Measurements from ENCODE around the gene CCDC88A.
"Not testable (repeated sequence)": the region's sequence is repeated elsewhere in the genome, so short reads cannot be mapped to it uniquely, and the experiment has no call there.

The CCDC88A gene

DNA sequence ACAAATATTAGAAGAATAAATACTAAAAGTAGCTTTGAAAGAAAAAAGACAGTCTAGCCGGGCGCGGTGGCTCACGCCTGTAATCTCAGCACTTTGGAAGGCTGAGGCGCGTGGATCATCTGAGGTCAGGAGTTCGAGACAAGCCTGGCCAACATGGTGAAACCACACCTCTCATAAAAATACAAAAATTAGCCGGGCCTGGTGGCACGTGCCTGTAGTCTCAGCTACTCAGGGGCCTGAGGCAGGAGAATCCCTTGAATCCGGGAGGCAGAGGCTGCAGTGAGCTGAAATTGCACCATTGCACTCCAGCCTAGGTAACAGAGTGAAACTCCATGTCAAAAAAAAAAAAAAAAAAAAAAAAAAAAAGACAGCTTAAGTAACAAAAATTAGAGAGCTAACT, 34.1 kb downstream of the CCDC88A start:
- DNase-seq (ENCODE audit: low read depth in 2 of 2): not testable (repeated sequence)

DNA sequence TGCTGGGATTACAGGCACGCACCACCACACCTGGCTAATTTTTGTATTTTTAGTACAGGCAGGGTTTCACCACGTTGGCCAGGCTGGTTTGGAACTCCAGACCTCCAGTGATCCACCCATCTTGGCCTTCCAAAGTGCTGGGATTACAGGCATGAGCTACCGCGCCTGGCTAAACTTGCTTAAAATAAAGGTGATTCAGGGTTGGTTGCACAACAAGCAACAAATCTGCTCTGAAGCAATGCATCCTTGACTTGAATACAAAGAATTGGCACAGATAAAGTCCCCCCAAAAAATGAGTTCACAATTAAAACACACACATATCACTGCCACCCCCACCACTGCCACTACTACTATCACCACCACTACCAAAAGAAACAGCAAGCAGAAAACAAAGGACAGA, 34.9 kb downstream of the CCDC88A start:
- no peak for DNase-seq (ENCODE audit: low read depth in 2 of 2)

DNA sequence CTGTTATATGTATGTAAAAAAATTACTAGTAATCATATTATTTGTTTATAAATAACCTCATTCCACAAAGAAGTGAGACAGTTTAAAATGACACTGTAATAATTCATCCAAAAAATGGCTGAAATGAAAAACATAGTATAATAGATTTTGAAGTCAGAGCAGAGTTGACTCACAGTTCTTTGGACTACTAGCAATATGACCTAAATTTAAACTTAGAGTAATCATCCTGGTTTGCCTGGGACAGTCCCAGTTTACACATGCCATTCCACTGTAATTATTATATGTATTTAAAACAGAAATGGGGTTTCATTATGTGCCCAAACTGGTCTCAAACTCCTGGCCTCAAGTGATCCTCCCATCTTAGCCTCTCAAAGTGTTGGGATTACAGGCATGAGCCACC, 48.3 kb downstream of the CCDC88A start:
- no peak for DNase-seq (ENCODE audit: low read depth in 2 of 2)

DNA sequence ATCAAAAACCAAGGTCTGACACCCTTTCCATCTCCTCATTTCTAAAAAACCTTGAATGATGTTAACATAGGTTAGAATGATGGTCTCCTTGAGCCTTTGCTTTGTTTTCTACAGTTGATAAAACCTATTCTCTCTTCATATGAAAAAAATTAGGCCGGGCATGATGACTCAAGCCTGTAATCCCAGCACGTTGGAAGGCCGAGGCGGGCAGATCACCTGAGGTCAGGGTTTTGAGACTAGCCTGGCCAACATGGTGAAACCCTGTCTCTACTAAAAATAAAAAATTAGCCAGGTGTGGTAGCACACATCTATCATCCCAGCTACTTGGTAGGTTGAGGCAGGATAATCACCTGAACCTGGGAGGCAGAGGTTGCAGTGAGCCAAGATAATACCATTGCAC, 49.4 kb downstream of the CCDC88A start:
- no peak for DNase-seq (ENCODE audit: low read depth in 2 of 2)

DNA sequence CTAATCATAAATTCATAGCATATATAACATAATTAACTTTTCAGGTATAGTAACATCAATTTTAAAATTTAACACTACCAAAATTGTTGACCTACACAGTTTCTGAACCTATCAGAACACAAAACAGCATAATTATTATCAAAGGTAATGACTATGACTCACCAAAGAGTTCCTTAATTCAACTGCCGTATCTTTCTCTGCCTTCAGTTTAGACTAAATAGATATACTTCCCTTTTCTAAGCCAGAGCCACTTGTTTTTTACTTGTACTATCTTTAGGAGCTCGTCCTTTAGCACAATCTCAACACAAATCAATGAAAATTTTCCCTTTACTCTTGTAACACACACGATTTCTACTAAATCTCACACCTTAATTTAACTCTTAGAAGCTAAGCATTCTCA, 54.4 kb downstream of the CCDC88A start:
- no peak for DNase-seq (ENCODE audit: low read depth in 2 of 2)

DNA sequence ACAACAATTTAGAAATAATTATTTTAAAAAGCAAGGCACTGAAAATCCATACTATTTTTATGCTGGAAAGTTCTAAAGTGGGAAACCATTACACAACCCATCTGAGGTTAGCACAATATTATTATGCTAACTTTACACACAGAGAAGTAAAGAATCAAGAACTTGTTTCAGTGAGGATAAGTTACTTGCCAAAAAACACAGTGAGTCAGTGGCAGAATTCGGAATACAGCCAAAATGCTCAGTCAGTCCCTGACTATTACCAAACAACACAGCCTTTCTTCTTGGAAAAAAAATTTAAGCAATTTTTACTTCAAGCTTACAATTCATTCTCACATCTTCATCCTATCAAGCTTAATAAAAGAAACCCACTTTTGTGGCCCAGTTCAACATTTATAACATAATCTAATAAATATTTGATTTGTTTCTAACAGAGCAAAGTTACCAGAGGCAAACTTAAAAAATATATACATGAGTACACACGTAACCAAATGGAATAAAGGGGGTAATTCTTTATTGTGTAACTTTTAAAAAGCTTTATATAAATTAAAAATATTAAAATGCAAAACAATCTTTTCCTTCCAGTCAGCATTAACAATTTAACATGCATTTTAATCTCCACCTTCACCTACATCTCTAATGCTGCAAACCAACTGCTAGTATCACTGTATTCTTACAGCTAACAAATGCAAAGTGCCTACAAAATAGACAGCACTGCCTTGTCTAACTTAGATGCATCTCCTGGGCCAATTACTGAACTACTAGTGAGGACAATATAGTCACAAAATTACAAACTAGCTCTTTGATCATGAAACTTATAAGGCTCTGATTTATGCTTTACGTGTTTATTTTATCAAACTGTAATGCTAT, 55.2 kb downstream of the CCDC88A start:
- no peak for DNase-seq (ENCODE audit: low read depth in 2 of 2)

DNA sequence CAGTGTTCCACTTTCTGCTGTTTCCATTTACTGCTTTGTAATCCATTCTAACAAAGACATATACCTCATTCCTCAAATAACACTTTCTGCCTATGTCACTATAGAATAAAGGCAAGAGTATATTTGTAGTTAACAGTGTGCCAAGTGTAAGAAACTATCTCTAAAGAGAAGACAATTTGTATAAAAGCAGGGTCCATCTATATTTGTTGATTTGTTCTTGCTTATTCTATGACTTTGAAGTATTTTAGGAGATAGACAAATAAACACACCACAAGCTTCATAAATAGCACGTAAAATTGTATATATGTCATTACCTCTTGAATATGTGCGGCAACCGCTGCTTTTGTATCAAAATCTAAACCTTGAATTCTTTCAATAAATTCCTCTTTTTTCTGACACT, 56.0 kb downstream of the CCDC88A start:
- DNase-seq (ENCODE audit: low read depth in 2 of 2): no peak

DNA sequence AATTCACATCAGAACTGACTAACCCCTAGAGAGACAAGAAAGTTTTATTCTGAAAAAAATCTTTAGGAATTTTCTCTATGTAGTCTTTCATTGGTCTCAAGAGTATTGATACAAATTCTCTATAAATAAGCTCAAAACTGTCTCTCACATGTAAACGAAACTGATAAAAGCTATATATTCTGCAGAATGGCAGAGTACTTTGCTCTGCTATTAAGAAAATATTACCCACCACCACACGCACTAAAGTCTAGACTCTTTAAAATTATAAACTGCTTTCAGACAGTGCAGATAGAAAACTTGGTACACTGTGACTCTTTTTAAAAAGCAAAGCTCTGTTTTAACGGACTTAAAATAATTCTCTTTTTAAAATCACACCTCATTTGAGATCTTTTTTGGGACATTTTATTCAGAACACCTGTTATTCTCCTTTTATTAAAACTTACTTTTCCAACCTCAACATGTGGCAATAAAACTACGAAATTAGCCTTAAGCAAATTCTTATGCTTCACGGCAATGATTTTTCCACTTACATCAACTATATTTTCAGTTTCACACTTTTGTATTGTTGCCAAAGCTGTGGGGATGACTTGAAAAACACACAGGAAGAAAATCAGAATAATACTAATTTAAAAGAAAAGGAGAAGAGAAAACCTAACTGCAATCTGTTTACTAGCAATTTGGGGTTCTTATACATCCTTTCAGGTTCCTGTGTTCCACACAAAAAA, 58.0 kb downstream of the CCDC88A start:
- DNase-seq (ENCODE audit: low read depth in 2 of 2): no peak

DNA sequence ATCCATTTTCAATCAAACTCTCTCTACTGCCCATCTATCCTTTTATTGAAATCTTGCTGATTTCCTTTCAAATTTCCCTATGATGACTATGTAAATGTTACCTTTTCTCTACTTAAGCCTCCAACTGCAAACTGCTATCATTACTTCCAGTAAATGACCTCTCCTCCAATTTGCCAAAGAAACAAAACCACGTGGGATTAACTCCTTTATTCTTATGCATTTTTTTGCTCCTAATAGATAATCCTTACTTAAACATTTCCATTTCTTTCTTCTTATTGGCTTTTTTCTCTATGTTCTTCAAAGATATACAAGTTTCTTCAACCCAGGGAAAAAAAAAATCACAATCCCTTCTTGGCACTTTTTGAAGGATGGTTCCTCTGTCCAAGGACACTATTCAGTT, 61.2 kb downstream of the CCDC88A start:
- no peak for DNase-seq (ENCODE audit: low read depth in 2 of 2)

DNA sequence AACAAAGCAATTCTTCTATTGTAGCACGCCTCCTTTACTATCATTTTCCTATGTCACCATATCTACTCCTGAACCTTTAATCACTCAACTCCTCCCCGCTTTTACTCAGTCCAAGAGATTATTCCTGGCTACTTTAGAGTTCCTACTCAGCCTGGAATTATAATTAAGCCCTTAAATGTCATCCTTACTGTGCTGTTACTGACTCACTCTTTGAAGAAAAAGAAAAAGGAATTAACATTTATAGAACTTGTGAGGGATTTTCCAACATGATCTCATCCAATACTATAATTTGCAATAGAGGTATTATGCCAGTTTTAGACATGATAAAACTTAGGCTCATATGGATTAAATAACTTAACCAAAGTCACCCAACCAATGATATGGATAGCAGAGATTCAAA, 61.7 kb downstream of the CCDC88A start:
- no peak for DNase-seq (ENCODE audit: low read depth in 2 of 2)

DNA sequence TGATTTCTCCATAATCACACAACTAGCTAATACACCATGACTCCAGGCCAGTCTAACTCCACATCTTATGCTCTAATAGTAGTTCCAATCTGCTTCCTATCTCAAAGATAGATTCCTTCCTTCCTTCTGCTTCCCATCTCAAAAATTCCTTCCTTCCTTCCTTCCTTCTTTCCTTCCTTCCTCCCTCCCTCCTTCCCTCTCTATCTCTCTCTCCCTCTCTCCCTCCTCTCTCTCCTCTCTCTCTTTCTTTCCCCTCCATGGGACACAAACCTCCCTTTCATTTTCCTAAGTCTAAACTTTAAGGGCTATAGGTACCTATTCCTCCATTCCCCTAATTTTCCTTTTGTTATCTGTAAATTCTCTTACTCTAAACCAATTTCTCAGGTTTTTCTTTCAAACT, 62.5 kb downstream of the CCDC88A start:
- no peak for DNase-seq (ENCODE audit: low read depth in 2 of 2)

DNA sequence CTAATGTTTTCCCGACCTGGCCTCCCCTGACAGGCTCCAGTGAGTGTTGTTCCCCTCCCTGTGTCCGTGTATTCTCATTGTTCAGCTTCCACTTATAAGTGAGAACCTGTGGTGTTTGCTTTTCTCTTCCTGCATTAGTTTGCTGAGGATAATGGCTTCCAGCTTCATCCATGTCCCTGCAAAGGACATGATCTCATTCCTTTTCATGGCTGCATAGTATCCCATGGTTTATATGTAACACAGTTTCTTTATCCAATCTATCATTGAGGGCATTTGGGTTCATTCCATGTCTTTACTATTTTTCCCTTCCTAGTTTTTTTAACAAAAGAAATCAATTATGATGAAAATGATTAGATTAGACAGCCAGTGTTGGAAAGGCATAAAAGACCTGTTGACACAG, 63.5 kb downstream of the CCDC88A start:
- not testable (repeated sequence) for DNase-seq (ENCODE audit: low read depth in 2 of 2)

DNA sequence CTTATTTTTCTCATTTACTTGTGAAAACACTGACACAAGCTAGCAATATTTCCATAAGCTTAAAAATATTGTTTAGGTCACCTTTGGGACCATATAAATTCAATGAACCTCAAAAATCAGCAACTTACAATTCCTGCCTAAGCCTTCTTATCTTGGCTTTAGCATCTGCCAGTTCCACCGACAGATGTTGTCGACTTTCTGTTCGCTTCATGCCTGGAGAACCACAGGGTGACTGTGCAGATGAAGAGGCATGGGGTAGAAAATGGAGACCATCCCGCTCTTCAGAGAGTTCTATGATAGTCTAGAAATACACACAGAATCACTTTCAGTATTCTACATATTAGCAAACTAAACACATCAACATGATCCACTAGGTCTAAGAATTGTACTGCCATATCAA, 64.2 kb downstream of the CCDC88A start:
- DNase-seq (ENCODE audit: low read depth in 2 of 2): no peak

DNA sequence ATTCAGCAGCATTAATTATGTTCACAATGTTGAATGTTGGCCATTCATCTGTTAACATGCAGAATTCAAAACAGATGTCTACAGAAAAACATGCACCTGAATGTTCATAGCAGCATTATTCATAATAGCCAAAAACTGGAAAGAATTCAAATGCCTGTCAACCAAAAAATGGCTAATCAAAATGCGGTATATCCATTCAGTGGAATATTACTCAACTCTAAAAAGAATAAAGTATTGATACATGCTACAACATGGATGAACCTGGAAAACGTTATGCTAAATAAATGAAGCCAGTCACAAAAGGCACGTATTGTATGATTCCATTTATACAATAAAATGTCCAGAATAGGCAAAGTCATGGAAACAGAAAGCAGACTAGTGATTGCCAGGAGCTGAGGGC, 68.0 kb downstream of the CCDC88A start:
- DNase-seq (ENCODE audit: low read depth in 2 of 2): no peak

DNA sequence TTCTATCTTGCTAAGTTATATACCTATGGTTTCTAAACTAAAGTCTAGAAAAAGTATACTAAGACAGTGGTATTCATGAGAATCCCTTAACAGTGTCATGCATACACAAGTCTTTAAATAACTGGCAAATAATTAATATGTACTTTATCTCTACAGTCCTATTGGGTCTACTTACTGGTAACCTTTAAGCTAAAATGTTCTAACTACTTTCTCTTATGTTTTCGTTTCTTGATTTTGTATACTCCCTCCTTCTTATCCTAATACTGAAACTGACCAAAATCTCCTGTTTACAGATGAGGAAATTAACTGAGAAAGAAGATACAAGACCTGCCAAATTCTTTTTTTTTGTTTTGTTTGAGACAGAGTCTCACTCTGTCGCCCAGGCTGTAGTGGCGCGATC, 74.6 kb downstream of the CCDC88A start:
- DNase-seq (ENCODE audit: low read depth in 2 of 2): no peak

DNA sequence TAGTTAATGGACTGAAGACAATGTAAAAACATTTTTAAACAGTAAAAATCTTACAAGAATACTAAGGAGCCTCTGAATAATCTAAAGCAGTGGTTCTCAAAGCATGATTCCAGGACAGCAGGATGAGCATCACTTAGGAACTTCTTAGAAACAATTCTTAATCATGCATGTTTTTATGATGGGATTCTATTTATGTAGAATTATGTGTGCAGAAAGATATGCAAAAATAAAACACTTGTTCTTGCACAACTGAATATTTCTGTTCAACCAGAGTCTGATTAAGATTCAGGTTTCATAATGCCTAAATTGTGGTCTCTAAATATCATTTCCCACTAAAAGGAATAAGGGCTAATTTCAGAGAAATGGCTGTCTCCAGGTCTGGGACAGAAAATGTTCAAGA, 81.4 kb downstream of the CCDC88A start:
- DNase-seq (ENCODE audit: low read depth in 2 of 2): no peak

DNA sequence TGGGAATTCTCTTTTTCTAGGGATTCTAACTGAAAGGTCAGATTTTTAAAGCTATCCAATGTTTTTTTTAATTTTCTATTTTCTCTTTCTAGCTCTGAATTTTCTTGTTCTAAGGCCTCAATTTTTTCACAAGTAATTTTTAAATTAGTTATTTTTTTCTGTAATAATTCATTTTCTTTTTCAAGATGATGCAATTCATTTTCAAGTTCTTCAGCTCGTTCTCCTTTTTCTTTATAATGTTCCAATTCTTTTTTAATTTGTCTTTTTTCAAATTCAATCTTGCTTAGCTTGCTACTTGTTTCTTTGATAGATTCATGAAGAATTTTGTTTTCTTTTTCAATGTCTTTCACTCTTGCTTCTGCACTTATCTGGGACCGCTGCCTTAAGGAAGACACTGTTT, 84.9 kb downstream of the CCDC88A start:
- DNase-seq (ENCODE audit: low read depth in 2 of 2): no peak

DNA sequence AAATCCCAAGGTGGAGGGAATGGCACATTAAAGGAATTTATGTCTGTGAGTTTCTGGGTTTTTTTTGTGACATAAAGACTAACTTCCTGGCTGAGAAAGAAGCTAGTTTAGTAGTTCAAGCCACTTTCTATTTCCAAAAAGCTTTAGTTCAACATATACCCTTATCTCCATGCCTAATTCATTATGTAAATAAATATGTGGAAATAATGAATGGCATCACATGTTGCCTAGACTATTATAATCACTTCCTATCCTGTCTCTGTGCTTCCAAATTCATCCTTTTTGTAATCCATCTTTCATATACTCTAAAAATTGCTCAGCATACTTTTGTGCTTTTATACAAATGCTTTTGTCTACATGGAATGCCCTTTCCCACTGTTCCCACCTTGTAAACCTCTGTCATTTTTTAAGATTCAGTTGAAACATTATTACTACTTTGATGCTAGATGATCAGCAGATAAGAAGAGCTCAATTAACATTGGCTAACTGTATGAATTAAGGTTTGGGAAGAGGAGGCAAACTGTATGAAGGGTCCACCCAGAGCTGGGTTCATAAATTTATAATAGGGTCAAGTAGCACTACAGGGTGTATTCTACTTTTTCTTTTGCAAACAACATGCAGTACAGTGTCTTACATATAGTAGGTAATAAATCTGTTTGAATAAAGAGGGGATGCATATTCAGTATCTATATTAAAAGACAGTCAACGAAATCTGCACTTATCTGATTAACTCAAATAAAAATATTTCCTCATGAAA, 88.9 kb downstream of the CCDC88A start:
- DNase-seq (ENCODE audit: low read depth in 2 of 2): no peak

DNA sequence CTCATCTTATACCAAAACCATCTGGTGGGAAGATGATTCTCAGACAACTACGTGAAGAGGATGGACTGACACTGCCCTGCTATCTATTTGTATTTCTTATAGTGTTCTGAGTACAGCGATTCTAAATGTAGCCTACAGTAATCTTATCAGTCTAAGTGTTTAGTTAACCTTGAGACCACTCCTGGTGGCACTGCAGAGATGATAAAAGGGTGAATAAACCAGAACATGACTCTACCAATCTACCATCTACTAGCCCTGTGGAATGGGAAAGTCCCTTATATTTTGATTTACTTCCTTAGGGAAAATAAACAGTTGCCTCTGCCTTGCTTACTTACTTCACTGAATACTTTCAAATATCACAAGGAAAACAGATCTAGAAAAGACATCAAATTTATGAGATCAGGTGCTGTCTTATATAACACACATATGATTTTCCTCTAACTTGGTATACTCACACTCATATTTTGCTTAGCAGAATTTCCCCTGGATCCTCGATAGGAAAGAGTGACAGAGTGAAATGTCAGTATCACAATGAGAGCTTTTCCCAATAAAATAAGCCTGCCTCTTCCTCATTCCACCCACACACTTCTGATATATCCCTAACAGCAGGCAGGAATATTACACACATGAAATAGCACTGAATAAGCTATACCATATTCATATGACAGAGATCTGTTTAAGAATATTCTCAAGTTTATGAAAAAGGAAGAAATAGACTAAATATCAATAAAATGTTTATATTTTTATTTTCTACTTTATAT, 92.0 kb downstream of the CCDC88A start:
- no peak for DNase-seq (ENCODE audit: low read depth in 2 of 2)

DNA sequence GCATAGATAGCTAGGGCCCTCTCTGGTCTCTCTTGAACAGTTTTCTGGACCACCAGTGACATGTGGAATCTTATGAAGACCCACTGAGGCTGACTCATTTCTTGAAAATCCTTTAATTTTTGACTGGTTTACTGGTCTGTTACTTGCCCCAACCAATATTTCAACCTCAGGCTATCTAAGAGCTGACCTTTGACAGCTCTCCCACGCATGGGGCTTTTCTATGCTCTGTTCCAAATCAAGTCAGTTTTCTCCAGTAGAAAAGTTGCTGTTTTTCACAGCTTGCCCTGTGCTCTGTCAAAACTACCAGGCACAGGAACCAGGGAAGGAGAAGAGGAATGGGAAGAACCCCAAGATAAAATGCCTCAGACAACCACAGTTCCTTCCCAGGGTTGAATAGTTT, 104.7 kb downstream of the CCDC88A start:
- no peak for DNase-seq (ENCODE audit: low read depth in 2 of 2)

DNA sequence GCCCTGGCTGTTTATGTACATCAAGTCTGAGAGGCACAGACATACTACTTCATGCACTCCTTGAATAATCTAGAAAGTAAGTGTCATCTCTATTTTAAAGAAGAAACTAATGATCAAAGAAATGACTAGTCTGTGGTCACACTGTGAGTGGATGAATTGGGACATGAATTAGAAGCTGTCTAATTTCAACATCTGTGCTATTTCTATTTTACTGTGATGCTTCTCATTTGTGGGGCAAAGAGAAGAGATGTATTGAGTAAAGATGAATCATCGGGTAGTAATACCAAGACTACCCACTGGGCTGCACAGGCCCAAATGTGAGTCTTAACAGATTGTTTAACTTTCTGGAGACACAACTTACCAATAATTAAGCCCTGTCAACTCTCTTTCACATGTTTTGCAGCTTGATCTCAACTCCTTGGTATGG, 108.2 kb downstream of the CCDC88A start:
- no peak for DNase-seq (ENCODE audit: low read depth in 2 of 2)

DNA sequence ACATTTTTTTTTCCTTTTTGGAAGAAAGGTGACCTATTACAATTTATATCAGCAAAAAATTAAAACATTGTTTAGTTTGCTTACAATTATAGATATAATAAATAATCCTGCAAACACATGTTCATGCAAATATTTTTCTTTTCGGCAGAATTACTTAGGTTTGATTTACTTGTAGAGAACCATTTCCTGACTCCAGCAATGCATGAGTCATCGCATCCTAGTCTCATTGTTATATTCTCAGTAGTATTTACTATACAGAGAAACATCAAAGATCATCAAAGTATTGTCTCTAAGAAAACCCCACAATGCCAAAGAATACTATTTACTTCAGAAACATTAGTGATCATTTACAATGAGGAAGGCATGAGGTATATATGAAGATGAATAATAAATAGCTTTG, 110.2 kb downstream of the CCDC88A start:
- no peak for DNase-seq (ENCODE audit: low read depth in 2 of 2)
